ENCODE measurements around the gene SOAT1. TPM values are rescaled to one million over a fixed set of nuclear protein-coding genes. Genes with fewer than 3 reads are reported as not detected.

Gene SOAT1
- total RNA-seq, 3 donors from 2014 or later = 18.7 to 28.2 (median 22.4) TPM

- Histone ChIP-seq H3K27ac (peak within 1 kb of the TSS; percentile 91 to 95), H3K4me3 (peak within 1 kb of the TSS; percentile 65 to 80 (median 69)), H3K9me3 (no peaks in the 10 kb centered on the region), H3K4me1 (no peaks in the 10 kb centered on the region), H3K27me3 (no peaks in the 10 kb centered on the region), H3K36me3 (no peaks in the 10 kb centered on the region)
- intact Hi-C loops (cut with DNase I; ENCODE audit: low total_unique reads) = no loop called here
- TF ChIP-seq POLR2A (IDR thresholded peaks at IDR 0.05) = no peak
- TF ChIP-seq POLR2AphosphoS5 (IDR thresholded peaks at IDR 0.05) = peak; percentile 48 to 65 (median 65)
- no peak for TF ChIP-seq CTCF (IDR thresholded peaks at IDR 0.05)
- DNase-seq (ENCODE audit: low spot score in 2 of 2) = peak; percentile 57 to 67
Observed at GRCh38 chr1:179365342-179366092, 71.9 kb downstream of the SOAT1 start, which contains the start of gene AXDND1. Gene AXDND1, plus strand, starts transcription at chr1:179365971. Its CDS starts 539 bp downstream, at chr1:179366510.

- Histone ChIP-seq H3K9me3 (no peaks in the 10 kb centered on the region), H3K36me3 (no peaks in the 10 kb centered on the region), H3K4me1 (no peaks in the 10 kb centered on the region), H3K27ac (peak overlapping the region; percentile 91 to 95), H3K4me3 (peak overlapping the region; percentile 65 to 80 (median 69)), H3K27me3 (no peaks in the 10 kb centered on the region)
- DNase-seq (ENCODE audit: low spot score in 2 of 2) = no peak
- intact Hi-C loops (cut with DNase I; ENCODE audit: low total_unique reads) = no loop called here
- peak in 1 of 3 donors; percentile 10 for TF ChIP-seq CTCF (IDR thresholded peaks at IDR 0.05)
- no peak for TF ChIP-seq POLR2A (IDR thresholded peaks at IDR 0.05)
Observed at GRCh38 chr1:179366093-179366800, 72.7 kb downstream of the SOAT1 start.

- Histone ChIP-seq H3K27me3 (no peaks in the 10 kb centered on the region), H3K4me3 (no peak overlapping the region), H3K4me1 (no peaks in the 10 kb centered on the region), H3K36me3 (no peaks in the 10 kb centered on the region), H3K27ac (no peak overlapping the region), H3K9me3 (no peaks in the 10 kb centered on the region)
- TF ChIP-seq CTCF (IDR thresholded peaks at IDR 0.05) = peak; percentile 67 to 79 (median 76)
- no peak for TF ChIP-seq POLR2AphosphoS5 (IDR thresholded peaks at IDR 0.05)
- no peak for DNase-seq (ENCODE audit: low spot score in 2 of 2)
- intact Hi-C loops (cut with DNase I; ENCODE audit: low total_unique reads) = no loop called here
Observed at GRCh38 chr1:179369751-179370341, 76.2 kb downstream of the SOAT1 start.

GRCh38 chr1:179372160-179372559 is 78.6 kb downstream of the SOAT1 start:
- intact Hi-C loops (cut with DNase I; ENCODE audit: low total_unique reads) = no loop called here
- DNase-seq (ENCODE audit: low spot score in 2 of 2) = no peak
- Histone ChIP-seq H3K27ac (no peak overlapping the region), H3K4me1 (no peaks in the 10 kb centered on the region), H3K36me3 (no peaks in the 10 kb centered on the region), H3K9me3 (no peaks in the 10 kb centered on the region), H3K4me3 (no peak overlapping the region), H3K27me3 (no peaks in the 10 kb centered on the region)
- TF ChIP-seq POLR2A (IDR thresholded peaks at IDR 0.05) = no peak
- TF ChIP-seq CTCF (IDR thresholded peaks at IDR 0.05) = no peak
- no peak for TF ChIP-seq POLR2AphosphoS5 (IDR thresholded peaks at IDR 0.05)

- no peaks in the 10 kb centered on the region for H3K27me3 ChIP-seq
- no peak overlapping the region for H3K27ac ChIP-seq
- H3K4me1 ChIP-seq = no peaks in the 10 kb centered on the region
- intact Hi-C loops (cut with DNase I; ENCODE audit: low total_unique reads) = no loop called here
- TF ChIP-seq POLR2A (IDR thresholded peaks at IDR 0.05) = no peak
- TF ChIP-seq CTCF (IDR thresholded peaks at IDR 0.05) = no peak
- no peak for TF ChIP-seq POLR2AphosphoS5 (IDR thresholded peaks at IDR 0.05)
- H3K4me3 ChIP-seq = no peak overlapping the region
- DNase-seq (ENCODE audit: low spot score in 2 of 2) = no peak
- no peaks in the 10 kb centered on the region for H3K9me3 ChIP-seq
- no peaks in the 10 kb centered on the region for H3K36me3 ChIP-seq
Observed at GRCh38 chr1:179376223-179376622, 82.6 kb downstream of the SOAT1 start.
